CD4-positive, alpha-beta T cell treated with Interleukin-10 for 1 hour (primary cell): ENCODE data around the gene GPR25.
A peak's percentile ranks its signal among the peaks of the same experiment; 100 is the strongest.

Experiments used
- DNase-seq: peaks from one replicate; pipeline ENCODE4 v3.0.0-alpha.2; 2020

Gene GPR25, protein sequence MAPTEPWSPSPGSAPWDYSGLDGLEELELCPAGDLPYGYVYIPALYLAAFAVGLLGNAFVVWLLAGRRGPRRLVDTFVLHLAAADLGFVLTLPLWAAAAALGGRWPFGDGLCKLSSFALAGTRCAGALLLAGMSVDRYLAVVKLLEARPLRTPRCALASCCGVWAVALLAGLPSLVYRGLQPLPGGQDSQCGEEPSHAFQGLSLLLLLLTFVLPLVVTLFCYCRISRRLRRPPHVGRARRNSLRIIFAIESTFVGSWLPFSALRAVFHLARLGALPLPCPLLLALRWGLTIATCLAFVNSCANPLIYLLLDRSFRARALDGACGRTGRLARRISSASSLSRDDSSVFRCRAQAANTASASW

DNA sequence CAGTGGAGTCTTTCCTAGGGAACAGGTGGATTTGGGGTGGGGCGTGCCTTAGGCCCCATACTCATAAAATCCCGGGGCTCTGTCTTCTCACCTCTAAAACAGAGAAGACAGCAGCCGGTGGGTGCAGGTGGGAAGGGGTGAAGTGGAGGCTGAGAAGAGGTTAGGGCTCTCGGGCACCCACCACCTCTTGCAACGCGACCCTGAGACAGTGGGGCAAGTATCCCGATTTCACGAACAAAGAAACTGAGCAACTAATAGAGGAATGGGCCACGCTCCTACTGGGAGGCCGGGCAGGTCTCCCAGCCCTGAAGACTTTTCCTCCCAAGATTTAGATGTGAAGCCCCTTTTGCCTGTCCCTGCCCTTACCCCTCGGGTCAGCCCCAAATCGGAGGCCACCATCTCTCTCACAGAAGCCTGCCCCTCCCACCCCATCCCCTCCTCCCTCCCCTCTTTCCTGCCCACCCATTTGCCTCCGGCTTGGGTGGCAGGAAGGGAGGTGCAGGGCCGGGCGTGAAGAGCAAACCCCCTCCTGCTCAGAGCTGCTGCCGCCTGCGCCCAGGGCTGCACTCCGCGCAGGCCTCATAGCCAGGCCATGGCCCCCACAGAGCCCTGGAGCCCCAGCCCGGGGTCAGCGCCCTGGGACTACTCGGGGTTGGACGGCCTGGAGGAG lies at the start of gene GPR25:
GPR25 (plus strand) TSS at position 536 of the 670 bp plus-strand sequence; CDS start at position 593, 57 bp downstream.
- no peak for DNase-seq

DNA sequence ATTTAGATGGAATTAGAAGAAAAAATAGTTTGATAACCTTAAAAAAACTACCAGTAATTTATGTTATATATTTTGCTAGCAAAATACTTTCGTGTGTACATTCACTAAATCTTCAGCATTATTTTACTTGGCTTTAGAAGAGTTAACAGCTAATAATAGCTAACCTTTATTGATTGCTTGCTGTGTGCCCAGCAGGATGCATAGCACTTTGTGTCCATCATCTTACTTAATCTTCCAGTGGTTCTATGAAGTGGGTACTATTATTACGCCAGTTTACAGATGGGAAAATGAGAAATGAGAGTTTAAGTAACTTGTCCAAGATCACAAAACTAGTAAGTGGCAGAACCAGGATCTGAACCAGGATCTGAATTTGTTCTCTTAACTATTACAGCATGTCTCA lies 41.7 kb upstream of the GPR25 start:
- DNase-seq, result no peak

DNA sequence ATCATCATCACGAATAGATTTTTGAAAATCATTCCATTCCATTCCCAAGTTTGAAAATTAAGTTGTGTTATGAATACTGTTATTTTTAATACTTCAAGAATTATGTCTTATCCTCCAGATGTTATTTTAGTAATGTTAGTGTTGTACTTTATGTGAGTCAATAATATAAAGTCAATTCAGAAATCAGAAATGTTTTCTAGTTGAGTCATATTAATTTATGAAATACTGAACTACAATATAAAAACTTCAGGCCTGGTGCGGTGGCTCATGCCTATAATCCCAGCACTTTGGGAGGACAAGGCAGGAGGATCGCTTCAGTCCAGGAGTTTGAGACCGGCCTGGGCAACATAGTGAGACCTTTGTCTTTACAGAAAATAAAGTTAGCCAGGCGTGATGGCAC lies 38.4 kb upstream of the GPR25 start:
- DNase-seq, result no peak

DNA sequence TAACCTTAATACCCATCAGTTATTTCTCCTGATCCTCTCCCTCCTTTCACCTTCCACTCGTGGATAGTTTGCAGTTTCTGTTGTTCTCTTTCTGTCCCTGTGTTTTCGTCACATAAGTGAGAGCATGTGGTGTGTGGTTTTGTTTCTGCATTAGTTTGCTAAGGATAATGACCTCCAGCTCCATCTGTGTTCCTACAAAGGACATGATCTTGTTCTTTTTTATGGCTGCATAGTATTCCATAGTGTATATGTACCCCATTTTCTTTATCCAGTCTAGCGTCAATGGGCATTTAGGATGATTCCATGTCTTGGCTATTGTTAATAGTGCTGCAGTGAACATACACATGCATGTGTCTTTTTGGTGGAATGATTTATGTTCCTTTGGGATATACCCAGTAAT lies 36.6 kb upstream of the GPR25 start:
- DNase-seq, result no peak

DNA sequence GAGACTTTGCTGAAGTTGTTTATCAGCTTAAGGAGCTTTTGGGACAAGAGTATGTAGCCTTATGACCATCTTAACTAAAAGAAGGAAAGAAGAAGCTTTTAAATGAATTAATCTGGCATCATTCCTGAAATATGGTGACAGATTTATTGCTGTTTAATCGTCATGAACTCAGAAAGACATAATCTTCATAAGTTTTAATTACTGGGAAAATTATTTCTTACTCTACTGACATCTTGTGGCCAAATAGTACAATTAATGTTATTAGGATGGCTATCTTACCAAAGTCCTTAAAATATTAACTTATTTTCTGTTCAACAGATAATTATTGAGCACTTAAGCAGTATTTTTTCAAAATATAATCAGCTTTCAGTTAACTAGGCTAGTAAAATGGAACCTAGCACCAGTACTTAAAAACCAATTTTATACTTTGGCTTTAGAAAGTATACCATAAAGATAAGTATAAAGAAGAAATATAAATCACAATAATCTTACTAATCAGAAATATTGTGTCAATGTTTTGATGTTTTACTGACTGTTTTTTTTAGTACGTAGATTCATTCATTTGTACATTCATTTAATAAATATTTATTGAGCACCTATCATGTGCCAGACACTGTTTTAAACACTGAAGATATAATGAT lies 34.7 kb upstream of the GPR25 start:
- DNase-seq, result no peak

DNA sequence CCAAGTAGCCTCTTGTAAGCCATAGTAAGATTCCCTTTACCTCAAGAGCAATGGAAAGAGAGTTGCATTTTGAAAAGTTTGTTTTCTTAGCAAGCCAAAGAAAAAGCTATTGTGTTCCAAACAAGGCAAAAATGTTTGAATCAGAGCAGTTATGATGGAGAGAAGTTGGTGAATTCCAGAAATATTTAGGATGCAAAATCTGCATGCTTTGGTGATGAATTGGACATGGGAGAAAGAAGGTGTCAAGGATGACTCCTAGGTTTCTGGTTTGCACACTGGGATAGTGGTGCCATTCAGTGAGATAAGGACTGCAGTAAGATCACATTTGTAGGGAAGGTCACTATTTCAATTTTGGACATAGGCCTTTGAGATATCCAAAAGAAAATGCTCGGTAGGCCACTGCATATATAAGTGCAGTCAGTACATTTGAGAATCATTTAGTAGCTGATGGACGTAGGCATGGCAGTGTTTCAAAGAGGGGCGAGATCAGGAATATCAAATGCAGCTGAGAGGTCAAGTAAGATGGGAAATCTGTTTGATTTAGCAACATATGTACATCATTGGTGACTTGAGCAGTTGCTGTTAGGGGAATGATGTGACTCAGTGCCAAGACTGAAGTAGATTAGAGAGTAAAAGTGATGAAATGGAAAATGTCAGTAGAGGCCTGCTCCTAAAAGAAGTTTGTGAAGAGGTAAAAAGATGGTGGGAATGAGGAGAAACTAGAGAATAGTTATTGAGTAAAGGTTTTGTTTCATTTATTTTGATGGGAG lies 33.9 kb upstream of the GPR25 start:
- DNase-seq, result no peak

DNA sequence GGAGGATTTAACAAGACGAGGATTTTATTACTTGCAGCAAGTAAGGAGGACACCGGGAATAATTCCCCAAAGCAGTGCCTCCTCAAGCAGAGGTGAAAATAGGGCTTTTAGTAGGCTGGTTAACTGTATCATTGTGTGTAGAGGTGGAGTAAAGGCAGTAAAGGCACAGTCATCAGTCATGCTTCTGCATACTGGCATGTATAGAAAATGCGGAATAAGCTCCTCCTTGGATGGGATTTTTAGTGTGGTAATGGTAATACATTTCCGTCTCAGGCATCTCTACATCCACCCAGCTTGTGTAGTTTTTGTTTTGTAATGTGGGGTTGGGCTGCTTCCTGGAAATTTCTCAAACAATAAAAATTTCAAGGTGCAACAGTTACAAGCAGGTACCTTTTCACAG lies 27.4 kb upstream of the GPR25 start:
- no peak for DNase-seq

DNA sequence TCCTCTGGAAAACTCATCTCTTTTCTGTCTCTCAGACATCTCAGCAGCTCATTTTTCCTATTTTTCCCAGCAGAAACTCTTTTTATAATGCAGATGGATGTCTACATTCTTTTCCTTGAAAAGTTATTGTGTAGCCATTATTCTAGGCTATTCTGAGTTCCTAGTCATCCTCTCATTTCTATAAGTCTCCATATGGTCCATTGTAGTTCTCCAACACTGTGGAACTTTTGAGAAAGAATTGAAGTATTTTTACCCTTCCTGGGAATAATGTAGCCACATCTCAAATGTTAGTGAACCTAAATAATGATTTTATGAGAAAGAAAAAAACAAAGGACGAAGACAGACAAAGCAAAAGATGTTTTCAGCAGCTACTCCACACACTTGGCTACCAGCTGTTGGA lies 26.4 kb upstream of the GPR25 start:
- DNase-seq, result no peak

DNA sequence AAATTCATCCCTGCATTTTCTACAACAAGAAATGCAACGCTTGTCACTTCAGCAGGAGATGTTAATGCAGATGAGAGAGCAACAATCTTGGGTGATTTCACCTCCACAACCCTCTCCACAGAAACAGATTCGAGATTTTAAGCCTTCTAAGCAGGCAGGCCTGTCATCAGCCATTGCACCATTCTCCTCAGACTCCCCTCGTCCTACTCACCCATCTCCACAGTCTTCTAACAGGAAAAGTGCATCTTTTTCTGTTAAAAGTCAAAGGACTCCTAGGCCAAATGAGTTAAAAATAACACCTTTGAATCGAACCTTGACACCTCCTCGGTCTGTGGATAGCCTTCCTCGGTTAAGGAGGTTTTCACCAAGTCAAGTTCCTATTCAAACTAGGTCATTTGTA lies 23.4 kb upstream of the GPR25 start:
- DNase-seq, result no peak

DNA sequence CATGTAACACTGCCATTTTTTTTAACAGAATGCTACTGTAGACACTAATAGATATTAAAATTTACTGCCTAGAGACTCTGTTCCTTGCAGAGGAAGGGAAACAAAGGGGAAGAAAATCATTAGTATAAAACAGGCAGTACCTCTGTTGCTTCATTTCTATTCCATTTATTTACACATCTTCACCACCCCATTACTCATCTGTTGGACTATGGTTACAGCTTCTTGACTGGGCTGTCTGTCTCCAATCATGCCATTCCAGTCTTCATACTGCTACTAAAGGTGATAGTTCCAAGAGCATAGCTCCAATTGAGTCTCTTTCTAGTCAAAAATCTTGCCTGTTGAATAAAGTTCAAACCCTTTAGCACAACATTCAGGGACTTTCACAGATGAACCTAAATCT lies 22.2 kb upstream of the GPR25 start:
- DNase-seq, result no peak

DNA sequence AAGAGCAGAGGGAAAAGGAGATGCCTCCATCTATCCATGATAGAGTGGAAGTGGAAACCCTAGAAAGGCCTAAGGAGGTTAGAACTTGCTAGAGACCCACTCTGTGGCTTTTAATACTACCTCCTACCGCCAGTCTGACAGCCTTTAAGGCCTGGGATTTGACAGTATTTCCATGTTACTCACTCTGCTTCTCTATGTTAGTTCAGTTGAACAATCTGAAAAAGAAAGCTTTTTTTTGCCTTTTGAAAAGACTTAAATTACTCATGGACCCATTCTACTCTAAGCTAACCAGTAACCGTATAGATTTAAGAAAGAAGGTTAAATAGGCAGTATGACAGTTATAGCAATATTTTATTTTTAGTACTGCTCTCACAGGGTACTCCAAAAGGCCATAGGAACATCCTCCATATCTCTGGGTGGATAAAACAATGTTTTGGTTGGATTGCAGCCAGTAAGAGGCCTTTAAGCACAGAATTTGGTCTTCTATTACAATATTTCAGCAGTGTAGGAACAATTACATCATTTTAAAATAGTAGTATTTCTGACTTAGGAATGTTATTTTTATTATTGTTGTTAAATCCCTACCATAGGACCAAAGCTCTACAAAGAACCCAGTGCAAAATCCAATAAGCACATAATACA lies 15.9 kb upstream of the GPR25 start:
- no peak for DNase-seq

DNA sequence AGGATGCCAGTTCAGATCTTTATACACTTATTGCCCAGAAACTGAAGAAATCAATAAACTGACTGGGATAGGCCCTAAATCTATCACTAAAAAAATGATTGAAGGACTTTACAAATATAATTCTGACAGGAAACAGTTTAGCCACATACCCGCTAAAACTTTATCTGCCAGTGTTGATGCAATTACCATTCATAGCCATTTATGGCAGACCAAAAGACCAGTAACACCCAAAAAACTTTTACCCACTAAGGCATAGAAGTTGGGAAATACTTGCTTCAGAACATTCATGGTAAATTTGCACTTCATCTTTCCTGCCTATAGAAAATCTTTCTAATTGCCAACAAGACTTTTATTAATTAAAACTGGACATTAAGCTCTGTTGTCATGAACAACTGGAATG lies 15.0 kb upstream of the GPR25 start:
- no peak for DNase-seq

DNA sequence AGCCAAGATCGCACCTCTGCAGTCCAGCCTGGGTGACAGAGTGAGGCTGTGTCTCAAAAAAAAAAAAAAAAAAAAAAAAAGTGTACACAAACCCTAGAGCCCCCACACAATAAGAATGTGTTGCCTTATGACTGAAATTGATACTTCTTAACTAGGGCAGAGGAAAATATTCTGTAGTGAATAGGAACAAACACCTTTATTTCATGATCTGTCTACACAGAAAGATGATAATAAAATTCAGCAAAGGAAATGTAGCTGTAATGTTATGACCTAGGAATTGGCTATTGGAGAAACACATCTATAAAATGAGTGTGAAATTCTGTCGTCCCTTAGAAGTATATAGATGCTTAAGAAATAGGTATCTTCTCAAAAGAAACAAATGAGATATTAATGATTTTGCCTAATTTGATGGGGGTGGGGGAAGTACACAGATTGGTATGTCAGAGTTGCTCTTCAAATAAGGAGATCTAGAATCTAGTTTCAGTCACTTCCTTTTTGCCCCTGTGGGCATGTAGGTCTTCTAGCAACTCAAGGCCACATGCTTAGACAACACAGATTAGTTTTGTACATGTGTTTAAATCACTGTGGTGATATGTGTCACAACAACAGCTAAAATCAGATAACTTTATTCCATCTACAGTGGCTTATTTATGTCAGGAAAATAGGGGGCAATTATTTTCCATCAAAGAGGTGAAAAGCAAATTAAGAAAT lies 10.7 kb upstream of the GPR25 start:
- DNase-seq, result peak; percentile 59

DNA sequence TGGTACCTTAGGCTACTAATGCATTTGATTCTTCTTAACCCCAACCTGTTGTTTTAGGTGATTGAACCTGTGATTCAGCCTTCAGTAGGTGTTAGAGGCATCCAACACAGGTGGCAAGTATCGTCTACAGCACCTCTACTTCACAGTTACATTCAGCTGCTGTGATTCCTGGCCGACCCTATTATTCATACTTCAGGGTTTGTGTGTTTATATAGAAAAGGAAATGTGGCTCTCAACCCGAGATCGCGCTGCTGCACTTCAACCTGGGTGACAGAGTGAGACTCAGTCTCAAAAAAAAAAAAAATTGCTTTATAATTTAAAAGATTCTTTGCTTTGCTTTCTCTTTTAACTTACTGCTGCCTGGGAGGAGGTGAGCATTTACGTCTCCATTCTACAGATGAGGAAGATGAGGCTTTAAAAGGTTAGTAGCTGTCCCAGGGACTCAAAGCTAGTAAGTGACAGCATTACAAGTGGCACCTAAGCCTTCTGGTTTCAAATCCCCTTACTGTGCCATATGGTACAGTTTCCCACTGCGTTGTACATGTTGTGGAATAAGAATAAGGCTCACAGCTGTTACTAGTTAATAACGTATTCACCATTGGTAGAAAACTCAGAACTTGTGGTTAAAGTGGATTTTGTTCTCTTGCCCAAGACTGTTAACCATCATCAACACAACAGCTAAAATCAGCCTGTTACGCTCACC lies 9.9 kb upstream of the GPR25 start:
- DNase-seq, result peak; percentile 39

DNA sequence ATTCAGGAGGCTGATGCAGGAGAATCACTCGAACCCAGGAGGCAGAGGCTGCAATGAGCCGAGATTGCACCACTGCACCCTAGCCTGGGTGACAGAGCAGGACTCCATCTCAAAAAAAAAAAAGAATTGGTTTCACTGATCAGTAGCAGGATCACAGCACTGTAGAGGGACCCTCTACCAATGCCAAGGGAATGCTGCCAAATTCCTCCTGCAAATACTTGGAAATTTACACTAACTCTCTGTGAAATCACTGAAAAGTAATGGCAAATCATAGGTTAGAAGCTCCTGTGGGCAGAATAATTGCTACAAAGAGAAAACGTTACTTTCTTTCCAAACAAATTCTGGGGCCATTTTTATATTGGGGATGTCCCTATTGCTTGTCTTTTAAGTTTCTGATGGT lies 6.7 kb upstream of the GPR25 start:
- DNase-seq, result no peak

DNA sequence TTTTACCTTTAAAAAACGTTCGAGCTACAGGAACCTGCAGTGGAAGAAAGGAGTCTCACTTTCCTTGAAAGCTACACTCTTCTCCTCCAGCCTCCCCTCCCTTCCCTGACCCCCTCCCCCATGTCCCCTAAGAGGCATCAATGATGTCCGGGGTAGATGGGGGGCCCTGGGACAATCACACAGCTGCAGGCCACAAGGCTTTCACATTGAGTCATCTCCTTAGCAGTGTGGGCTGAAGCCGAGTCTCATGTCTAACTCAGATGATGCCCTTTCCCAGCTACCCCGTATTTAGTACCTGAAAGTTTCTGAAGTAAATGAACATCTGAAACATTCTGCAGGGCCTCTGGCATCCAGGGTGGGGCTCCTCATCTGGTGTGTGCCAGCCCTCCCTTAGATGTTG lies 6.3 kb upstream of the GPR25 start:
- DNase-seq, result no peak

DNA sequence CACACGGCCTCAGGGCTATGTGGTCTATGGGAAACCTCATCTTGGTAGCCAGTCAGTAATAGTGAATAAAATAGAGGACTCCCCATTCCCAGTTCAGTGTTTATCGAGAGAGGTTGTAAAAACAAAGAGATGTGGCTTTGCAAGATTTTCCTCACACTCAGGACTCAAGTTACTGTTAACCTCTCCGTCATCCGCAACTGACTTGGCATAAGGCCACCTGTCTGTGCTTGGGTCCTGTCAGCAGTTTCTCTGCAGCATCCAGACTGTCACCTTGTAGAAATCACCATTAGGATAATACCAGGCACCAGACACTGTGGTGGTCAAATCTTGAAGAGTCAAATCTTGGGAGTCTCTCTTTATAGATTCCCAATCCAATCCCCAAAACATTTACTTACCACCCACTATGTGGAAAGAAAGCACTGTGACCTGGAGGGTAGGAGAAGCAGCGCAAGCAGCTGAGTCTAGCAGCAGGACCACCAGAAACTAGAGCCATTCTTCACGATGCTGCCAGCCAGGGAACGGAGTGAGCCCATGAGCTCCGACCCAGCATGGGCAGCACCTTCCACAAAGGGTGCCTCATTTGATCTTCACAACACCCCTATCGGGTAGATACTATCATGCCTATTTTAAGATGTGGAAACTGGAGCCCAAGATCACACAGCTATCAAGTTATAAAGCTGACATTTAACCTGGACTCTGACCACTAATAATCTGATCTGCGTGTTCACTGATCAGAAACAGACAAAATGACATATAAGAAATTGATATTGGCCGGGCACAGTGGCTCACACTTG lies 5.6 kb upstream of the GPR25 start:
- DNase-seq, result no peak

DNA sequence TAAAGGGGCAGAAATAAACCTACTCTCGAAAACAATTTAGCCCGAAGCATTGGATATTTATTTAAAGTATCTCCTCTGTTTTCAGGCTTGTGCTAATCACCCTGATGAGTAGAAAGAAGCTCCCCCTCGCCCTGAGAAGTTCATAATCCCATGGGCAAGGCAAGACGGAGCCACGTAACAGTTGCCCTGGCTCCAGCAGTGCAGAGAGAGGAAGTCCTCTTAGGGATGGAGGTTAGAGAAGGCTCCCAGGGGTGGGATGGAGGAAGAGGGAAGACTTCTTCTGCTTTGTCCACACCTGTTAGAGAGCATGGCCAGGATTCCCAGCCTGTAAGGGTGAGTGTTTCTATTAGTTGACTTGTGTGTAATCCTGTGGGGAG lies 3.4 kb upstream of the GPR25 start:
- DNase-seq, result no peak

DNA sequence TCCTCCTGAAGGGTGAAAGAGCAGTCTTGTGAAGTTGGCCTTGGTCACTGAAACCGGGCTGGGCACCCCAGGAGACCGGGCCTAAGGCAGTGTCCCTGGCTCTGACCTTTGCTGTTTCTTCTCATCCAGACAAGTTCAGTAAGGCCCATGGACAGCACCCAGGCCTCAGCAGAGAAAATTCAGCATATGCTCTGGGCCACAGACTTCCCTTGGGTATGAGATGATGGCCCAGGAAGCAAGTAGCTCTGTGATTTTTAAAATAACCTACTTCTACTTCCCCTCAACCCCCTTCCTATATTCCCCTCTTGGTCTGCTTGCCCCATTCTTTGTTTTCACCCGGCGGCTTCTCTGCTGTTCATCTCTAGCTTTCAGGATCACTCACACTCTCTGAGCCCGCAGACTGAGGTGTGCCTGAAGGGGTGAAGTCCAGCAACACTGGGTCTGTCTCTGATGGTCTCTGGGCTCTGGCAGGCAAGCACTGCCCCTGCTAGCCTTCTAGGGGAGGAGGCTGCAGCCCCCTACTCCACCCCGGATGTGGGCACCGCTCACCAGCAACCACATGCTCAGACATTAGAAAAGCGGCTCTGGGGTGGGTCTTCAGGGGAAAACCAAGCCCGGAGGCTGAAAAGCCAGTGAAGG lies 2.9 kb upstream of the GPR25 start:
- peak; percentile 51 for DNase-seq

DNA sequence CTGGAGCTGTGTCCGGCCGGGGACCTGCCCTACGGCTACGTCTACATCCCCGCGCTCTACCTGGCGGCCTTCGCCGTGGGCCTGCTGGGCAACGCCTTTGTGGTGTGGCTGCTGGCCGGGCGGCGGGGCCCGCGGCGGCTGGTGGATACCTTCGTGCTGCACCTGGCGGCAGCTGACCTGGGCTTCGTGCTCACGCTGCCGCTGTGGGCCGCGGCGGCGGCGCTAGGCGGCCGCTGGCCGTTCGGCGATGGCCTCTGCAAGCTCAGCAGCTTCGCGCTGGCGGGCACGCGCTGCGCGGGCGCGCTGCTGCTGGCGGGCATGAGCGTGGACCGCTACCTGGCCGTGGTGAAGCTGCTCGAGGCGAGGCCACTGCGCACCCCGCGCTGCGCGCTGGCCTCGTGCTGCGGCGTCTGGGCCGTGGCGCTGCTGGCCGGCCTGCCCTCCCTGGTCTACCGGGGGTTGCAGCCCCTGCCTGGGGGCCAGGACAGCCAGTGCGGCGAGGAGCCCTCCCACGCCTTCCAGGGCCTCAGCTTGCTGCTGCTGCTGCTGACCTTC lies 412 bp downstream of the GPR25 start:
- DNase-seq, result no peak
